ENCODE data around the gene TRAF7.

TRAF7 gene

GRCh38 chr16:2226245-2226793, 70.7 kb downstream of the TRAF7 start:
- no peak for DNase-seq

DNA sequence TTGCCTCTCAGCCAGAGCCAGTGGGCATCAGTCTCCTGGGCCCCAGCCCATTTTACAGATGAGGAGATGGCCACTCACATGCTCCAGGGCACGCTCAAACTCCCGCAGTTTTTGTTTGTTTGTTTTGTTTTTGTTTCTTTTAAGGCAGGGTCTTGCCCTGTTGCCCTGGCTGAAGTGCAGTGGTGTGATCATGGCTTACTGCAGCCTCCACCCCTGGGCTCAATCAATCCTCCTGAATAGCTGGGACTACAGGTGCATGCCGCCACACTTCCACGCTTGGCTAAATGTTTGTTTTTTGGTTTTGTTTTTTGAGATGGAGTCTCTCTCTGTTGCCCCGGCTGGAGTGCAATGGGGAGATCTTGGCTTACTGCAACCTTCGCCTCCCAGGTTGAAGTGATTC, 71.3 kb downstream of the TRAF7 start:
- DNase-seq, result no peak
